Activated naive CD8-positive, alpha-beta T cell (primary cell): Measurements from ENCODE around the gene CXCR5.

Source experiments
- H3K27ac Mint-ChIP-seq: one replicate; pipeline ENCODE4 v1.8.0; 2021; ENCODE audit warnings: mixed read lengths
- H3K27me3 Mint-ChIP-seq: one replicate; pipeline ENCODE4 v1.8.0; 2021; ENCODE audit warnings: mixed read lengths
- H3K36me3 Mint-ChIP-seq: one replicate; pipeline ENCODE4 v1.8.0; 2021; ENCODE audit warnings: mixed read lengths
- H3K4me1 Mint-ChIP-seq: one replicate; pipeline ENCODE4 v1.8.0; 2021; ENCODE audit warnings: low read depth, mixed read lengths
- H3K4me3 Mint-ChIP-seq: one replicate; pipeline ENCODE4 v1.8.0; 2021; ENCODE audit warnings: mild to moderate bottlenecking, mixed read lengths
- H3K9me3 Mint-ChIP-seq: one replicate; pipeline ENCODE4 v1.8.0; 2021; ENCODE audit warnings: low read depth, mixed read lengths

The CXCR5 gene

GRCh38 chr11:118857385-118857784, 26.3 kb upstream of the CXCR5 start:
- peaks cover 10% of the 10 kb centered on the region for H3K4me1 Mint-ChIP-seq
- no peaks in the 10 kb centered on the region for H3K27me3 Mint-ChIP-seq
- no peaks in the 10 kb centered on the region for H3K9me3 Mint-ChIP-seq
- no peak overlapping the region for H3K4me3 Mint-ChIP-seq
- H3K36me3 Mint-ChIP-seq: no peaks in the 10 kb centered on the region
- no peak overlapping the region for H3K27ac Mint-ChIP-seq

GRCh38 chr11:118859973-118860372, 23.7 kb upstream of the CXCR5 start:
- H3K9me3 Mint-ChIP-seq: no peaks in the 10 kb centered on the region
- H3K4me1 Mint-ChIP-seq: peaks cover 14% of the 10 kb centered on the region
- no peak overlapping the region for H3K27ac Mint-ChIP-seq
- H3K4me3 Mint-ChIP-seq: no peak overlapping the region
- H3K36me3 Mint-ChIP-seq: peaks cover 2% of the 10 kb centered on the region
- H3K27me3 Mint-ChIP-seq: no peaks in the 10 kb centered on the region

GRCh38 chr11:118868659-118869058, 15.0 kb upstream of the CXCR5 start:
- Mint-ChIP-seq H3K4me1 (peaks cover 40% of the 10 kb centered on the region), H3K4me3 (no peak overlapping the region), H3K27me3 (no peaks in the 10 kb centered on the region), H3K27ac (no peak overlapping the region), H3K9me3 (no peaks in the 10 kb centered on the region), H3K36me3 (peaks cover 2% of the 10 kb centered on the region)

GRCh38 chr11:118870396-118871343, 13.0 kb upstream of the CXCR5 start:
- Mint-ChIP-seq H3K27me3 (no peaks in the 10 kb centered on the region), H3K9me3 (no peaks in the 10 kb centered on the region), H3K36me3 (no peaks in the 10 kb centered on the region), H3K27ac (peak overlapping the region; percentile 93), H3K4me1 (peaks cover 56% of the 10 kb centered on the region), H3K4me3 (peak overlapping the region; percentile 79)

- Mint-ChIP-seq H3K36me3 (no peaks in the 10 kb centered on the region), H3K4me1 (peaks cover 72% of the 10 kb centered on the region), H3K9me3 (no peaks in the 10 kb centered on the region), H3K4me3 (peak overlapping the region; percentile 53), H3K27ac (peak overlapping the region; percentile 70), H3K27me3 (no peaks in the 10 kb centered on the region)
Measured at GRCh38 chr11:118872403-118872821, 11.3 kb upstream of the CXCR5 start.

- peak overlapping the region; percentile 90 for H3K27ac Mint-ChIP-seq
- no peak overlapping the region for H3K4me3 Mint-ChIP-seq
- no peaks in the 10 kb centered on the region for H3K9me3 Mint-ChIP-seq
- peaks cover 83% of the 10 kb centered on the region for H3K4me1 Mint-ChIP-seq
- H3K27me3 Mint-ChIP-seq: no peaks in the 10 kb centered on the region
- no peaks in the 10 kb centered on the region for H3K36me3 Mint-ChIP-seq
Measured at GRCh38 chr11:118873804-118874203, 9.9 kb upstream of the CXCR5 start.

GRCh38 chr11:118876286-118876685, 7.4 kb upstream of the CXCR5 start:
- H3K27ac Mint-ChIP-seq: peak overlapping the region; percentile 98
- no peaks in the 10 kb centered on the region for H3K36me3 Mint-ChIP-seq
- H3K27me3 Mint-ChIP-seq: no peaks in the 10 kb centered on the region
- H3K4me3 Mint-ChIP-seq: peak overlapping the region; percentile 74
- H3K9me3 Mint-ChIP-seq: no peaks in the 10 kb centered on the region
- H3K4me1 Mint-ChIP-seq: peaks cover 86% of the 10 kb centered on the region

GRCh38 chr11:118877487-118878162, 6.1 kb upstream of the CXCR5 start:
- Mint-ChIP-seq H3K4me3 (peak overlapping the region; percentile 74), H3K9me3 (no peaks in the 10 kb centered on the region)

GRCh38 chr11:118878163-118878563, 5.5 kb upstream of the CXCR5 start:
- Mint-ChIP-seq H3K4me3 (peak overlapping the region; percentile 5), H3K9me3 (no peaks in the 10 kb centered on the region), H3K27ac (peak overlapping the region; percentile 98), H3K27me3 (no peaks in the 10 kb centered on the region), H3K4me1 (peaks cover 91% of the 10 kb centered on the region), H3K36me3 (no peaks in the 10 kb centered on the region)

More at GRCh38 chr11:118877487-118878162, 6.1 kb upstream of the CXCR5 start:
- Mint-ChIP-seq H3K4me1 (peaks cover 90% of the 10 kb centered on the region), H3K27ac (peak overlapping the region; percentile 98), H3K27me3 (no peaks in the 10 kb centered on the region), H3K36me3 (no peaks in the 10 kb centered on the region)

- Mint-ChIP-seq H3K9me3 (no peaks in the 10 kb centered on the region), H3K27me3 (no peaks in the 10 kb centered on the region), H3K36me3 (no peaks in the 10 kb centered on the region), H3K4me3 (peak overlapping the region; percentile 38), H3K27ac (peak overlapping the region; percentile 67), H3K4me1 (peaks cover 77% of the 10 kb centered on the region)
Measured at GRCh38 chr11:118881228-118881627, 2.5 kb upstream of the CXCR5 start.

GRCh38 chr11:118882491-118882890, 1.2 kb upstream of the CXCR5 start:
- no peaks in the 10 kb centered on the region for H3K27me3 Mint-ChIP-seq
- H3K4me1 Mint-ChIP-seq: peaks cover 72% of the 10 kb centered on the region
- H3K4me3 Mint-ChIP-seq: peak overlapping the region; percentile 60
- H3K36me3 Mint-ChIP-seq: no peaks in the 10 kb centered on the region
- H3K9me3 Mint-ChIP-seq: no peaks in the 10 kb centered on the region
- H3K27ac Mint-ChIP-seq: peak overlapping the region; percentile 89

- Mint-ChIP-seq H3K27ac (peak overlapping the region; percentile 89), H3K36me3 (no peaks in the 10 kb centered on the region), H3K4me3 (peak overlapping the region; percentile 60), H3K4me1 (peaks cover 70% of the 10 kb centered on the region), H3K27me3 (no peaks in the 10 kb centered on the region), H3K9me3 (no peaks in the 10 kb centered on the region)
Measured at GRCh38 chr11:118883004-118883367, 706 bp upstream of the CXCR5 start.

- Mint-ChIP-seq H3K27me3 (no peaks in the 10 kb centered on the region), H3K27ac (no peak overlapping the region), H3K4me3 (no peak overlapping the region), H3K4me1 (peaks cover 70% of the 10 kb centered on the region), H3K9me3 (no peaks in the 10 kb centered on the region), H3K36me3 (no peaks in the 10 kb centered on the region)
Measured at GRCh38 chr11:118884875-118885274, 1.2 kb downstream of the CXCR5 start.

GRCh38 chr11:118885319-118885718, 1.6 kb downstream of the CXCR5 start:
- Mint-ChIP-seq H3K27me3 (no peaks in the 10 kb centered on the region), H3K4me3 (no peak overlapping the region), H3K27ac (no peak overlapping the region), H3K4me1 (peaks cover 71% of the 10 kb centered on the region), H3K9me3 (no peaks in the 10 kb centered on the region), H3K36me3 (peaks cover 2% of the 10 kb centered on the region)

- no peaks in the 10 kb centered on the region for H3K9me3 Mint-ChIP-seq
- H3K36me3 Mint-ChIP-seq: peaks cover 3% of the 10 kb centered on the region
- no peak overlapping the region for H3K27ac Mint-ChIP-seq
- H3K4me3 Mint-ChIP-seq: no peak overlapping the region
- no peaks in the 10 kb centered on the region for H3K27me3 Mint-ChIP-seq
- H3K4me1 Mint-ChIP-seq: peaks cover 71% of the 10 kb centered on the region
Measured at GRCh38 chr11:118885831-118886565, 2.3 kb downstream of the CXCR5 start.
